PC-3 (cell line): ENCODE results near the gene NCEH1. TPM values are rescaled to one million over a fixed set of nuclear protein-coding genes. Genes with fewer than 3 reads are reported as not detected.
"Not testable (repeated sequence)": the region's sequence is repeated elsewhere in the genome, so short reads cannot be mapped to it uniquely, and the experiment has no call there.

Source experiments
- ATAC-seq: fragments of 200-7000 bp; cut with Tn5 transposase; 2 replicates; pipeline ENCODE4 v1.9.1; 2020; ENCODE audit warnings: mild to moderate bottlenecking, moderate library complexity
- BruUV-seq: library from RNA; stranded (reverse); fragments of 400-500 nt; replicated peaks from 2 replicates; lab custom pipeline; 2021; lab: Mats Ljungman, UMichigan
- CTCF ChIA-PET: fragments of 300-600 bp; sonication (Branson Sonifier 250); formaldehyde crosslinking; loops from one replicate; lab custom pipeline; 2022; ENCODE audit warnings: antibody characterized with exemption; lab: Charles Lee
- POLR2A ChIA-PET: fragments of 300-600 bp; sonication (Branson Sonifier 250); formaldehyde crosslinking; loops from one replicate; lab custom pipeline; 2022; ENCODE audit warnings: antibody characterized with exemption; ENCODE audit not compliant: unreplicated experiment; lab: Charles Lee
- DNase-seq: peaks from one replicate; pipeline ENCODE4 v3.0.0-alpha.2; 2015
- H2AFZ ChIP-seq: fragments of 300-600 bp; sonication (generic); 2 replicates; pipeline ENCODE4 v1.6.0; 2016; ENCODE audit warnings: antibody characterized with exemption, low read length
- H3F3A ChIP-seq: fragments of 300-600 bp; sonication (generic); one replicate; pipeline ENCODE4 v1.6.0; 2017; ENCODE audit warnings: antibody characterized with exemption, low read length, control low read depth, mild to moderate bottlenecking; ENCODE audit not compliant: unreplicated experiment
- H3K27ac ChIP-seq: fragments of 300-600 bp; sonication (generic); 2 replicates; pipeline ENCODE4 v1.5.1; 2016; ENCODE audit warnings: mild to moderate bottlenecking, low read length
- H3K27me3 ChIP-seq: fragments of 300-600 bp; sonication (generic); 2 replicates; pipeline ENCODE4 v1.6.1; 2016; ENCODE audit warnings: low read length, mixed read lengths
- H3K36me3 ChIP-seq: fragments of 300-600 bp; sonication (generic); 2 replicates; pipeline ENCODE4 v1.6.1; 2016; ENCODE audit warnings: low read depth, mixed run types, low read length, mixed read lengths
- H3K4me1 ChIP-seq: fragments of 300-600 bp; sonication (generic); 2 replicates; pipeline ENCODE4 v1.5.1; 2016; ENCODE audit warnings: low read length; ENCODE audit not compliant: insufficient read depth
- H3K4me2 ChIP-seq: fragments of 300-600 bp; sonication (generic); 2 replicates; pipeline ENCODE4 v1.6.0; 2016; ENCODE audit warnings: low read length
- H3K4me3 ChIP-seq: fragments of 300-600 bp; sonication (generic); 2 replicates; pipeline ENCODE4 v1.5.1; 2016; ENCODE audit warnings: mild to moderate bottlenecking, low read length, mixed read lengths
- H3K79me2 ChIP-seq: fragments of 300-600 bp; sonication (generic); 2 replicates; pipeline ENCODE4 v1.6.1; 2017; ENCODE audit warnings: low read length, mixed read lengths
- H3K9ac ChIP-seq: fragments of 300-600 bp; sonication (generic); 2 replicates; pipeline ENCODE4 v1.6.0; 2016; ENCODE audit warnings: mild to moderate bottlenecking, low read length
- H3K9me2 ChIP-seq: fragments of 300-600 bp; sonication (generic); replicated peaks from 2 replicates; pipeline ENCODE4 v1.6.1; 2016; ENCODE audit warnings: mixed run types, low read length, mixed read lengths
- H3K9me3 ChIP-seq: fragments of 300-600 bp; sonication (generic); 2 replicates; pipeline ENCODE4 v1.6.1; 2016; ENCODE audit warnings: low read length, mixed read lengths
- H4K20me1 ChIP-seq: fragments of 300-600 bp; sonication (generic); 2 replicates; pipeline ENCODE4 v1.6.1; 2016; ENCODE audit warnings: low read length, mixed read lengths
- CTCF ChIP-seq: fragments of 300-600 bp; sonication (generic); conservative IDR thresholded peaks from 2 replicates; pipeline ENCODE4 v1.5.1; 2017; ENCODE audit warnings: antibody characterized with exemption, low read depth, mild to moderate bottlenecking, low read length
- EZH2 ChIP-seq: fragments of 300-600 bp; sonication (generic); IDR thresholded peaks from one replicate; pipeline ENCODE4 v1.6.1; 2017; ENCODE audit warnings: antibody characterized with exemption, mild to moderate bottlenecking, low read length; ENCODE audit not compliant: unreplicated experiment
- EZH2phosphoT487 ChIP-seq: fragments of 300-600 bp; sonication (generic); IDR thresholded peaks from 2 replicates; pipeline ENCODE4 v1.6.1; 2018; ENCODE audit warnings: mild to moderate bottlenecking, antibody characterized with exemption, low read length, borderline replicate concordance
- intact Hi-C: fragments of 100-400 bp; cut with micrococcal nuclease; formaldehyde crosslinking; loops from 2 replicates; pipeline ENCODE4 v1.9.0; 2023
- total RNA-seq: library from RNA; depleted of rRNA; stranded (reverse); fragments of >200 nt; gene quantifications from 2 replicates; pipeline ENCODE4 v1.2.3, GENCODE V29; 2014

The NCEH1 gene
- total RNA-seq, 1 experiment from 2014 or later, result 28.2 TPM

GRCh38 chr3:172595664-172596393 is 115.0 kb downstream of the NCEH1 start:
- ATAC-seq (peak; percentile 93), DNase-seq (peak; percentile 77)
- Histone ChIP-seq H3K27me3 (no peaks in the 10 kb centered on the region), H3K36me3 (no peaks in the 10 kb centered on the region), H3F3A (no peaks in the 10 kb centered on the region), H3K4me1 (no peaks in the 10 kb centered on the region), H3K79me2 (no peaks in the 10 kb centered on the region), H3K27ac (no peak overlapping the region), H3K4me2 (peak overlapping the region; percentile 66), H3K4me3 (peak overlapping the region; percentile 55), H4K20me1 (no peaks in the 10 kb centered on the region), H3K9ac (no peak overlapping the region), H2AFZ (peak overlapping the region; percentile 65), H3K9me3 (no peaks in the 10 kb centered on the region), H3K9me2 (no peaks in the 10 kb centered on the region)
- BruUV-seq, result no TSS peak
- POLR2A ChIA-PET, result no interaction called here
- CTCF ChIA-PET, result interaction anchor here (0.6 to 1.6 kb wide), 4 partner anchors 108 to 134 kb away, joined by 3 to 5 read pairs (median 4); no protein-coding TSS in a partner anchor
- TF ChIP-seq EZH2 (no peak), CTCF (peak; percentile 95), EZH2phosphoT487 (no peak)
- intact Hi-C loops, result loop anchor here (1.0 kb wide), 5 partner anchors 33 to 110 kb away; no protein-coding TSS in a partner anchor

- BruUV-seq, ATAC-seq, H2AFZ ChIP-seq, H3K4me3 ChIP-seq, DNase-seq, H3K27ac ChIP-seq, H3K27me3 ChIP-seq, H3K4me1 ChIP-seq, H3K9me2 ChIP-seq, H4K20me1 ChIP-seq, H3K79me2 ChIP-seq, H3K36me3 ChIP-seq, H3K9me3 ChIP-seq, H3K9ac ChIP-seq, H3K4me2 ChIP-seq, intact Hi-C loops, H3F3A ChIP-seq: not testable (repeated sequence)
- ChIA-PET CTCF (interaction anchor here (0.7 to 1.6 kb wide), 3 partner anchors 73 to 118 kb away, joined by 3 to 5 read pairs (median 3); no protein-coding TSS in a partner anchor), POLR2A (interaction anchor here (0.6 kb wide), 2 partner anchors 62 to 72 kb away, joined by 6 to 14 read pairs; no protein-coding TSS in a partner anchor)
These were observed 115.8 kb downstream of the NCEH1 start for GRCh38 chr3:172594900-172595663.

GRCh38 chr3:172592898-172593669 is 117.8 kb downstream of the NCEH1 start:
- no peaks in the 10 kb centered on the region for H3K36me3 ChIP-seq
- H3K27me3 ChIP-seq, result no peaks in the 10 kb centered on the region
- no peak overlapping the region for H2AFZ ChIP-seq
- ATAC-seq, result no peak
- POLR2A ChIA-PET, result no interaction called here
- H3K27ac ChIP-seq, result no peak overlapping the region
- H3K79me2 ChIP-seq, result no peaks in the 10 kb centered on the region
- TF ChIP-seq CTCF (no peak), EZH2phosphoT487 (no peak), EZH2 (no peak)
- H3K9me2 ChIP-seq, result no peaks in the 10 kb centered on the region
- H3K9me3 ChIP-seq, result no peaks in the 10 kb centered on the region
- intact Hi-C loops, result no loop called here
- no peak overlapping the region for H3K4me2 ChIP-seq
- no peaks in the 10 kb centered on the region for H4K20me1 ChIP-seq
- CTCF ChIA-PET, result interaction anchor here (0.6 kb wide), 1 partner anchor 1530 kb away, joined by 3 read pairs; no protein-coding TSS in a partner anchor
- BruUV-seq, result no TSS peak
- DNase-seq, result no peak
- no peak overlapping the region for H3K9ac ChIP-seq
- H3K4me1 ChIP-seq, result no peaks in the 10 kb centered on the region
- no peak overlapping the region for H3K4me3 ChIP-seq
- H3F3A ChIP-seq, result no peaks in the 10 kb centered on the region
